Immature natural killer cell (primary cell): Measurements from ENCODE around the gene BHLHE23. TPM values are rescaled to one million over a fixed set of nuclear protein-coding genes. Genes with fewer than 3 reads are reported as not detected.

Experiments
- polyA plus RNA-seq, 3 donors: library from polyadenylated mRNA; unstranded; fragments of 300-500 nt; fragmentation: Illumina TruSeq; gene quantifications; one replicate each; pipeline ENCODE4 v1.2.3, GENCODE V29; 2021

Gene BHLHE23
- polyA plus RNA-seq, 3 donors from 2014 or later, result not detected

Other genes with a start within 250 kb of the BHLHE23 start
- gene MRGBP, start 210.5 kb downstream of the BHLHE23 start, polyA plus RNA-seq, result 10 to 100 TPM; 10.4 to 15.3 (median 12.5) TPM
- gene OGFR, start 202.1 kb downstream of the BHLHE23 start, polyA plus RNA-seq, result 10 to 100 TPM; 21.6 to 75.3 (median 31.3) TPM
- under 1 TPM in 1 of 3 donors, not detected in 2; 0.87 TPM for gene COL9A3, start 189.9 kb downstream of the BHLHE23 start, polyA plus RNA-seq
- 1 to 10 TPM in 2 of 3 donors, under 1 TPM in 1; 0.63 to 2.1 (median 1.1) TPM for gene TCFL5, start 145.1 kb downstream of the BHLHE23 start, polyA plus RNA-seq
- 10 to 100 TPM; 23.1 to 48.8 (median 37.7) TPM for gene DIDO1, start 80.5 kb downstream of the BHLHE23 start, polyA plus RNA-seq
- 10 to 100 TPM; 20.7 to 26.8 (median 21.3) TPM for gene GID8, start 68.8 kb downstream of the BHLHE23 start, polyA plus RNA-seq
- gene SLC17A9, start 54.3 kb downstream of the BHLHE23 start, polyA plus RNA-seq, result 1 to 10 TPM in 2 of 3 donors, under 1 TPM in 1; 0.95 to 3.5 (median 2.0) TPM
- 10 to 100 TPM; 22.6 to 30.7 (median 24.1) TPM for gene YTHDF1, start 209.2 kb upstream of the BHLHE23 start, polyA plus RNA-seq
- gene BIRC7, start 228.9 kb upstream of the BHLHE23 start, polyA plus RNA-seq, result not detected
- not detected for gene NKAIN4, start 247.5 kb upstream of the BHLHE23 start, polyA plus RNA-seq